ENCODE results near the gene BCKDHB.
A peak's percentile ranks its signal among the peaks of the same experiment; 100 is the strongest.

BCKDHB gene

DNA sequence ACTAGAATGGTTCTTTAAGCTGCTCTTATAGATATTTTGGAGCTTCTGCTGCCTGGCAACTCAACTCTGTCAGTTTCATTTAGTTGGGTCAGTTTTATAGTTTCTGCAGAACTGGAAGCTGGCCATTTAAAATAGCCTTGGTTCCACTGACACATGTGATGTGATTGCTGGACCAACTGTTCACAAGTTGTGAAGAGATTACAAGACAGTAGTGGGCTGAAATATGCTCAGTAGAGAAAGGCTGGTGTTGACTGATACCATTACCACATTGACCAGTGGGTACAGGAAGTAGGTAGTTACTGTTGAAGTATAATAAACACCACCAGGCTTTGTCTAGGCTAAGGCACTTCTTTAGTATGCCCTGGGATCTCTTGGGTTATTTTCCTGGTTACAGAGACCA is 39.0 kb downstream of the BCKDHB start:
- DNase-seq (ENCODE audit: low read depth) = no peak
- H3K4me3 ChIP-seq (ENCODE audit: low read depth, low read length) = no peak overlapping the region

DNA sequence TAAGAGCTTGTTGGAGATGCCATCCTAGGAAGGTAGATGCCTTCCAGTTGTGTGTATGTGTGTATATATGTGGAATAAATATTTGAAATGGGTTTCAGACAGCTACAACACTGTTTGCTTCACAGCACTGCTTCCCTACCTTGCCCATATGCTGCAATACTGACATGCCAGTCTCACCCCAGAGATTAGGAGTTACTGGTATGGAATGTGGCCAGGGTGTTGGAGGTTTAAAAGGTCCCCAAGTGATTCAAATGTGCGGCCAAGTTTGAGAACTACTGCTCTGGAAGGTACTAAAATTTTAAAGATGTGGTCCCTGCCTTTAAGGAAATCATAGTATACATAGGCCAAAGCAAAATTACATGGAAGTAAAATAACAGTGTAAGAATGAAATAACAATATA is 39.5 kb downstream of the BCKDHB start:
- no peak overlapping the region for H3K4me3 ChIP-seq (ENCODE audit: low read depth, low read length)
- DNase-seq (ENCODE audit: low read depth) = no peak

DNA sequence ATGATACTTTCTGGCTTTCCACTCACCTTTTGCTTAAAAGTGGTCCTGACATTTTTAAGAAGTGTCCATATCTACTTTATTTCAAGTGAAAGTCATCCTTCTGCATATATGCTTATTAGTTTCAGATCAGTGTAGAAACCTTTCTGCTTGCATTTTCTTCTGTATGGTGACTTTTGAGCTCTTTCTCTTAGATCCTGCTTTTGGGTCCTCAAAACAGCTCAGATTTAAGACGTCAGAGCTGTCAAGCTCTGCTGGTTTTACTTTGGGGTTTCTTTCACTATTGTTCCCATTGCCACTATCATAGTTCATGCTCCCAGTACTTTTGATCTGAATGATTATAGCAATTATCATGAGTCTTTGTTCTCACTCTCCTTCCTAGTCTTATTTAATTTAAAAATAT is 41.7 kb downstream of the BCKDHB start:
- DNase-seq (ENCODE audit: low read depth) = no peak
- H3K4me3 ChIP-seq (ENCODE audit: low read depth, low read length) = no peak overlapping the region

DNA sequence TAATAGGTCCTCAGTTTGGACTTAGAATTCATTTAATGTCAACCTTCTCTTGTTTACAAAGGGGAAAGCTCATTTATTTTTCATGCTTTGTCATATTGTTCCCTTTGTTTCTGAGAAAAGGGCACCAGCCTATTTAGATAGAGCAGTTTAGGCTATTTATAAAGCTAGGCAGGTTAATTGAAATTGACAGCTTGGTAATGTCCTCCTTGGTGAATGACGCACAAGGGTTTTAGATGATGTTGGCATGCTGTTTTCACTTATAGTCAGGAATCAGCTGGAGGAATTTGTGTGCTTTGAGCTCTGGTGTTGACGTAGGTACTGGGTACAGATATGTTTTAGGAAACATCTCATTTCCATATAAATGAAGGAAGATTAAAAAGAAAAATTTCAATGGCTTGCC is 45.2 kb downstream of the BCKDHB start:
- no peak overlapping the region for H3K4me3 ChIP-seq (ENCODE audit: low read depth, low read length)
- DNase-seq (ENCODE audit: low read depth) = no peak

DNA sequence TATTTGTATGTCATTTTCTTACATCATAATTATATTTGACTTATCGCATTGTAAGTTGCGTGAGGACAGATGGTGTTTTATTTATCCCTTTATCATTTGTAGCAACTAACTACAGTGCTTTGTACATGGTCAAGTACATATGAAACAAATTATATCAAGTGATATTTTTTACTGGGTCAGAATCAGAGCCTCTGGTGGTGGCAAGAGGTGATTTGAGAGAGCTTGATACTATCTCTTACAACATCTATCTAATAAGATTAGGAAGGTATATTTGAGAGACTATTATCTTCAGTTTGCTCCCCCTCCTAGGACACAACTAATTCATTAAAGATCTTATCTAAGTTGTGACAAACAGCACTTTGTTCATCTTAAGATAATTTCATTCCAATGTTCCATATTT is 47.7 kb downstream of the BCKDHB start:
- H3K4me3 ChIP-seq (ENCODE audit: low read depth, low read length) = no peak overlapping the region
- no peak for DNase-seq (ENCODE audit: low read depth)

DNA sequence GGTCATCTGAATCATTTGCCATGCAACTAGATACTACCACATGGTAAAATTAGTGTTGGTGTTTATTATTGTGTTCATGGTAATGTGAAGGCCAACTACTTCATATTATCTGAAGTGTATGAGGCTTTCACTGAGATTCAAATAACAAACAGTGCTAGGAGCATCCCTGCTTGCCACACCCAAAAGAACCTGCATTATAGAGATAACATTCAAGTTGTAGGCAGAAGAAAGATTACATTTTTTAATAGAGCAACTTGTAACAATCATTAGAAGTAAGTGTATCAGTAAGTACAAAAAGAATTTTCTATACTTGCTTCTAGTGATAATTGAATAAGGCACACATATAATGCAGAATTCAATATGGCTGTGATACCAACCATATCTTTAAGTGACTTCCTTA is 49.8 kb downstream of the BCKDHB start:
- DNase-seq (ENCODE audit: low read depth) = no peak
- H3K4me3 ChIP-seq (ENCODE audit: low read depth, low read length) = no peak overlapping the region

DNA sequence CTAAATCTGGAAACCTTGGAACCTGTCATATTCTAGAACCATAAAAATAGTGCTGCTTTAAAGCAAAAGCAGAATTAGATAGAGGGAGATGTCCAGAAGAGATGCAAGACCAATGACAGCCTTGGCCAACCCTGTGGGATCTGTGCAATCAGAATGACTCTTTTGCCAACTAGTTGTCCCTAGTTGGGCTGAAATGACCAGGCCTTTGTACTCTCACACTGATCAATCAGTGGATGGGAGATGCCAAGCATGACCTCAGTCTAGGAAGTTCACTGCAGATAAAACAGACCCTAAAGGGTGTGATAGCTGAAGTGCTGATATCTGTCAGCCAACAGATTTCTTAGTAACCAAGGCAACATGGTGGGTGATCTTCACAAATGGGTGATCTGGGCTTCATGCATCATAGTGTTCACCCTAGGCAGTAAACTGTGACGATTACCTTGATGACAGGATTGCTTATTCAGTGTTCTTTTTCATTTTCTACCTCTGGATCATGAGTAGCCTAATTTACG is 52.1 kb downstream of the BCKDHB start:
- no peak for DNase-seq (ENCODE audit: low read depth)
- no peak overlapping the region for H3K4me3 ChIP-seq (ENCODE audit: low read depth, low read length)

DNA sequence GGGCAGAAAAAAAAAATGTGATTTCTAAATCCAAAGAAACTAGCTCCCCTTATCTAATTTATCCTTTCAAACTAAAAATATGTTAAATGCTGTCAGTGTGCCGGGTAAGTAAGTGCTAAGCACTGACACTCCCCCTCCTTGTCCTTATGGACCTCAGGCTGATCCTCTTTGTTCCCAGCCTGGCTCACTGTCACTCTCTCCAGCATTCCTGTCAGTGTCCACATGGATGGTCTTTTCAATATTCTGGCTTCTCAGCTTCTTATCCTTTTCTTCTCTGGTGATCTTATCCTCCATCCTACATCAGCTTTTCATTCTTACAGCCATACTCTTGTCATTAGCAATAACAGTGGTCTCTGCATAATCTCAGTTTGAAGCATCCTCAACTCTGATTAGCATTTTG is 55.0 kb downstream of the BCKDHB start:
- no peak overlapping the region for H3K4me3 ChIP-seq (ENCODE audit: low read depth, low read length)
- no peak for DNase-seq (ENCODE audit: low read depth)

DNA sequence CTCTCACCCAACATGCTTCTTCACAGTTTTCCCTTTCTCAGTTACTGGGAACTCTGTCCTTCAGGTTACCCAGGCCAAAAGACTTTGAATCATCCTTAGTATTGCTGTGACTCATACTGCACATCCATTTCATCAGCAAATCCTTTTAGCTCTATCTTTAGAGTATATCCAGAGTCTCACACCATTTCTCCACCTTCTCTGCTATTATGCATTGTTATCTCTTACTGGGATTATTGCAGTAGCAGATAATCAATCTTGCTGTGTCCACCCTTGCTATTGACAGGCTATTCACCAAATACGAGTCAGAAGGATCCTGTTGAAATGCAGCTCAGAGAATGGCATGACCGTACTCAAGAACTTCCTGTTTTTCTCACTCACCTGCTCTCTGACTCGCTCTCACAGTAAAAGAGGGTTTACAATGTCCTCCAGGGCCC is 57.3 kb downstream of the BCKDHB start:
- no peak overlapping the region for H3K4me3 ChIP-seq (ENCODE audit: low read depth, low read length)
- peak; percentile 65 for DNase-seq (ENCODE audit: low read depth)

DNA sequence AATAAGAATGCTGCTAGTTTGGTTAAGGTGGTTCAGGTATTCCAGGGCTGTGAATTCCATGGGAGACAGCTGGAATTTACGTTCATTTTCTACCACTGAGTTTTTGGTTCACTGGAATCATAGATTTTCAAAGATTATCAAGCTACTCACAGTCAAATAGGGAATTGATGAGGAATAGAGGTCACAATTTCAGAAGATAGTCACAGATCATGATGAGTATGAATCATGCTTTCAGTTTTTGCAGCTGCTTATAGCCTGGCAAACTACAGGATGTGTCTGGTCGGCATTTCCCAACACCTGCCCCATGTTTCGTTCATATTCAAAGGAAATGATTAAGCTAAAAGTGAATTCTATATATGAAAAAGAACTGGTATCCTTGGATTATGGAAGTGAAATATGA is 58.7 kb downstream of the BCKDHB start:
- DNase-seq (ENCODE audit: low read depth) = peak; percentile 49
- H3K4me3 ChIP-seq (ENCODE audit: low read depth, low read length) = no peak overlapping the region

DNA sequence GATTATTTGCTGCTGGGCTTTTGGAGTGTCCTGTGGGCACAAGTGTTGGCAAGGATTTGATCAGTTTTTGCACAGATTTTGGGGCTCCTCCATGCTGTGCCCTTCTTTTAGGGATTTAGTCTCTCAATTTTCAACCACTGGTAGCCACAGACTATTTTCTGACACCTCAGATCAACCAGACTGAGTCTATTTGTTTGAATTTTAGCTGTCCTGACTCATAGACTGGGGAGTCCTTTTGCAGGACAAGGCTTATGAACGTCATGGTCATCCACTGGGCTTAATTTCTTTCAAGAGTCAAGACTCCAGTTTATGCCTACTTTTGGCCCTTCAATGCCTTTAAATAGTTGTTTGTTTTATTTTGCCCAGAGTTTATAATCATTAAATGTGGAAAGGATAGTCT is 59.3 kb downstream of the BCKDHB start:
- no peak overlapping the region for H3K4me3 ChIP-seq (ENCODE audit: low read depth, low read length)
- no peak for DNase-seq (ENCODE audit: low read depth)

DNA sequence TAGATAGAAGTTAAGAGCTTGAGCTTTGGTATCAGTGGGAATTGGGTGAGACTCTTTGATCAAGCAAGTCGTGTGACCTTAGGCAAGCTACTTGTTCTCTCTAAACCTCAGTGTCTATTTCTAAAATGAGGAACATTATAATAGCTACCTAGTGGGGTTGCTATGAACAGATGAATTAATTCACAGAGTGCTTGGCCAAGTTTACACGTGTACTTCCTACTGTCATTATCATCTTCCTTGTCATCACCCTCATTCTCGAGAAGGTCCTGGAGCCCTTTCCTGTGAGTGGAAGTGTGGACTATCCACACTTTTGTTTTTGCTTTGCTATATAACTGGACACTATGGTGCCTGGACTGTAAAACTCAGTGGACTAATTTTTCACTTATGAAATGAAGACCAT is 64.0 kb downstream of the BCKDHB start:
- no peak overlapping the region for H3K4me3 ChIP-seq (ENCODE audit: low read depth, low read length)
- DNase-seq (ENCODE audit: low read depth) = no peak

DNA sequence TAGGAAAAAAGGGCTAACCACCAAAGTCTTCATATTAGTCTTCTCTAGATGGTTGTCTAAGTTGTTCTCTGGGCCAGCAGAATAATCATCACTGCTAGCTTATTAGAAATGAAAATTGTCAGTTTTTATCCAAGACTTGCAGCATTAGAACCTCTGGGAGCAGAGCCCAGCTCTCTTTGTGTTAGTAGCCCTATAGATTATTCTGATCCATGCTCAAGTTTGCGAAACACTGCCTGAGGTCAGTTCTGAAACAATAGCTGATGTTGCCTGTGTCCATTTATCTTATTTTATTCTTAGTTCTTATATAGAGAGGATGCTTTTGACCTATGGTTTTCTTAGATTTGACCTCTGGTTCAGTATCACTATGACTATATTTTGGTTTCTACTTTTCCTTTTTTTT is 66.9 kb downstream of the BCKDHB start:
- no peak for DNase-seq (ENCODE audit: low read depth)
- no peak overlapping the region for H3K4me3 ChIP-seq (ENCODE audit: low read depth, low read length)

DNA sequence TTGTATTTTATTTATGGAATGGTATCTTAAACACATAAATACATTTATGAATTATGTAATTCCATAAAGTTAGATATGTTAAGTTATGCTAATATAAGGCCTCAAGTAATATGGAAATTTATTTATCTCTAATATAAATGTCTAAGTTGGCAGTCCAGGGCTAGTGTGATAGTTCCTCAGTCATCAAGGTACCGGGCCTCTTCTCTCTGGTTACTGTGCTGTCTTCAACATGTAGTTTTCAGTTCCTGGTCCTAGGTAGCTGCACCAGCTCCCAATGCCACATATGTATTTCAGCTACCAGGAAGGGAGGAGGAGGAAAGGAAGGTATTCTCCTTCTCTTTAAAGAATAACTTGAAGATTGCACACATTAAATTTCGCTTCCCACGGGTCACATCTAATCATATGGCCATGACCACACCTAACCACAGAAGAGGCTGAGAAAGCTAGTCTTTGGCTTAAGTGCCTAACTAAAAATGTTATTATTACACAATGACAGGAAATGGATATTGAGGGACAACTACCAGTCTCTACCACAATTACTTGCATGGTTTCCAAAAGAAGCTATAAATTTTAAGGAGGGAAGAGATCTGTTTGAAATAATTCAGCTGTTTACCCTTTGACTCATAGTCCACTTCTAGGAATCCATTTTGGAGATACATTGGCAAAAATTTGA is 68.6 kb downstream of the BCKDHB start:
- peak; percentile 70 for DNase-seq (ENCODE audit: low read depth)

DNA sequence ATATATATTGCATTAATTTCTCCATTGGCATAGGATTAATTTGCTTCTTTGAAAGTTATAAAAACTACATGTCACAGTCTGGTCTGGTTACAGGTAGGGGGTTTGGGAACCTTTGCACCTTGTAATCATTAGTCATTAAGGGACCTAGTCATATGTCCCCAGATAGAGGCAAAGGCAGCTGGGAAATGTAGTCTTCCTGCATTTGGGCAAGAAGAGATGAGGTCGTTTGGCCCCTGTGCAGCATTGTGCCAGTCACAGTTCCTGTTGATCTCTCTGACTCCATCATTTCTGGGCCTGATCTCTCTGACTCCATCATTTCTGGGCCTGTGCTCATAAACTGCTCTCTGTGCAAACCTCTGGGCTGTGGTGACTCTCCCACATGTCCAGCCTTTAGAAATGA is 73.2 kb downstream of the BCKDHB start:
- DNase-seq (ENCODE audit: low read depth) = no peak
- no peak overlapping the region for H3K4me3 ChIP-seq (ENCODE audit: low read depth, low read length)

More for the DNA sequence above, 68.6 kb downstream of the BCKDHB start:
- no peak overlapping the region for H3K4me3 ChIP-seq (ENCODE audit: low read depth, low read length)

DNA sequence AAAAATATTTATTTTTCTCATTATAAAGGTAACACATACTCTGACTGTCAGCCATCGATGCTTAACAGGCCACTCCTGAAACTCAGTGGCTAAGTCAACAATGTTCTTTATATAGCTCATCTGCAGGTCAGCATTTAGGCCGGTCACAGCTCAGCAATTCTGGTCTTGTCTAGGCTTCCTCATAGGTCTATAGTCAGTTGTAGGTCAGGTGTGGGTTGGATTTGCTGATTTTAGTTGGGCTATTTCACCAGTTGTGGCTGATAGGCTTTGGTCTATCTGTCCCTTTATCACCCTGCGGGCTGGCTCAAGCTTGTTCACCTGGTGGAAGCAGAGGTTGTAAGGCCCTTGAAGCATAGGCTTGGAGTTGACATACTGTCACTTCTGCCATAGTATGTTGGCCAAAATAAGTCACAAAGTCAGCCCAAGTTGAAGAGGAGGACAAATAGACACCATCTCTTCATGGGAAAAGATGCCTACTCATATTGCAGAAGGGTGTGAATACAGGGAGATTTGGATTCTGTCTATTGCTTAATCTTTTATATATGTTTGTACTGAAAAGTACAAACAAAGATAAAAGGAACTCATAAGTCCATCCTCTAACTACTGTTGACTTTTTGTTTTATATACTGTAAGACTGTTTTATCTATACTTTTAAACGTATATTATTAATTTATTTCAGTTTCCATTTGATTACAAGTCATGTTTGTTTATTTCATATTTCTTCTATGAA is 75.0 kb downstream of the BCKDHB start:
- H3K4me3 ChIP-seq (ENCODE audit: low read depth, low read length) = no peak overlapping the region
- no peak for DNase-seq (ENCODE audit: low read depth)

DNA sequence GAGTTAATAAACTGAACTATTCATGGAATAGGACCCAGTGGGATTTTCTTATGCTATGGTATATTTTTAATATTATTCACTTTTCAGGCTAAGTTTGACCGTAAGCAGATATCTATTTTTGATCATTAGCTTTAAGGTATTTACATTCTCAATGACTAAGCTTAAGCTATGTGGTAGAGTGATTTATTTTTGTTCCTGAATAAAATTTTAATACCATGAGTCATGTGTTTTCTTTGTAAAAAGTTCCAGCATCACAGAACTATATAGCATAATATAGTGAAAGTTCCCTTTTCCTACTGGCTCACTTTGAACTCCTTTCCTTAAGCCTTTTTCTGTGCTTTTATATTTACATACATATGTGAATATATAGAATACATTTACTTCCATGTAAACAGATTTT is 75.8 kb downstream of the BCKDHB start:
- no peak for DNase-seq (ENCODE audit: low read depth)
- no peak overlapping the region for H3K4me3 ChIP-seq (ENCODE audit: low read depth, low read length)

DNA sequence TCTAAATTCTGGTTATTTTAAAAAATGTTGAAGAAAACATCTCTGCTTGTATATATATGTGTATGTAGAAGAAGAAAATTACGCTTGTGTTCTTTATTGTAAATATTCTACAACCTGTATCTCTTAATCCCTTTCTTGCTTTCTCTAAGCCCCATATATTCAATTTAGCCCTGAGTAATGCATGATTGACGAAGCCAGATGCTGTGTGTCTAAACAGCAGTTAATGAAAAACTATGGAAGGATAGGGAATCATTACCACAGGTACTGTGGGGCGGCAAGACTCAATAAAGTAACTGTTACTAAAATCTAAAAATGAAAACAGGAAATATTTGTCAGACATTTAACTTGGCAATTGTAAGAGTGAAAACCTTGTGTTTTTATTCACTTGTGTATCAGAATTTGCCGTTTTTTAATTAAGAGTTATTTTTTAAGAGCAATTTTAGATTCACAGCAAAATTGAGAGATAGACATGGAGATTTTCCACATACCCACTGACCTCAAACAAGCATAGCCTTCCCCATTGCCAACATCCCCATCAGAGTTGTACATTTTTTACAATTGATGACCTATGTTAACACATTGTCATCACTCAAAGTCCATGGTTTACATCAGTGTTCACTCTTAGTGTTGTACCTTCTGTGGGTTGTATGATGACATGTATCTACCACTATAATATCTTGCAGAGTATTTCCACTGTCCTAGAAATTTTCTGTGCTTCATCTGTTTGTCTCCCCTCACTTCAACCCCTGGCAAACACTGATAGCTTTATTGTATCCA is 76.7 kb downstream of the BCKDHB start:
- H3K4me3 ChIP-seq (ENCODE audit: low read depth, low read length) = no peak overlapping the region
- no peak for DNase-seq (ENCODE audit: low read depth)

DNA sequence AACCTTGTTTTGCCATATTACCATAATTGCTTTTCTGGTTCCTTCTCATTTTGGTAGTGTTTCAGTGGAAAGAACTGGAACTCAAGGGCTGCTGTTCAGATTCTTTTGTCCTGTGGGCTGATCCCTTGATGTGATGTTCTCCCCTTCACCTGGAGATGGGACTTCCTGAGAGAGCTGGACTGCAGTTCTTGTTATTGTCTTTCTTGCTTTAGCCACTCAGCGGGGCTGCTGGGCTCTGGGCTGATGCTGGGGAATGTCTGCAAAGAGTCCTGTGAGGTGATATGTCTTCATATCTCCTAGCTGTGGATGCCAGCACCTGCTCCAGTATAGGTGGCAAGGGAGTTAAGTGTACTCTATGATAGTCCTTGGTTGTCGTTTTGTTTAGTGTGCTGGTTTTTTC is 79.0 kb downstream of the BCKDHB start:
- DNase-seq (ENCODE audit: low read depth) = no peak
- no peak overlapping the region for H3K4me3 ChIP-seq (ENCODE audit: low read depth, low read length)

DNA sequence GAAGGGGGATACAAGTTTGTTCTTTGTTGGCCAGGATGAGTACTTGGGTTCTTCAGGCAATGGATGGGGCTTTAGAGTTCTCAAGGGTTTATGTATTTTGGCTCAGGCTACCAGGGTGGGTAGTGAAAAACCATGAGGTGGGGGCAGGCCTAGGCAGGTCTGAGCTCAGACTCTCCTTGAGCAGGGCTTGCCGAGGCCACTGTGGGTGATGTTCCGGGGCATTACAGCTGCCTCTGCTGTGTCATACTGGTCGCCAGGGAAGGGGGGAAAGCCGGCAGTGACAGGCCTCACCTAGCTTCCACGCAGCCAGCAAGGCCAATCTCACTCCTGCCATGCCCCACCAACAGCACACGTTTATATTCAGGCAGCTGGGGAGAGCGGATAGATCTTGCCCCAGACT is 79.6 kb downstream of the BCKDHB start:
- no peak for DNase-seq (ENCODE audit: low read depth)
- no peak overlapping the region for H3K4me3 ChIP-seq (ENCODE audit: low read depth, low read length)

Data from skeletal muscle cell (primary cell).